Ecto neural progenitor cell (in vitro differentiated cells): ENCODE measurements around the gene KCNJ6.

ENCODE experiments used
- DNase-seq: peaks from one replicate; pipeline ENCODE4 v3.0.0-alpha.2; 2018; ENCODE audit warnings: low spot score

The KCNJ6 gene

DNA sequence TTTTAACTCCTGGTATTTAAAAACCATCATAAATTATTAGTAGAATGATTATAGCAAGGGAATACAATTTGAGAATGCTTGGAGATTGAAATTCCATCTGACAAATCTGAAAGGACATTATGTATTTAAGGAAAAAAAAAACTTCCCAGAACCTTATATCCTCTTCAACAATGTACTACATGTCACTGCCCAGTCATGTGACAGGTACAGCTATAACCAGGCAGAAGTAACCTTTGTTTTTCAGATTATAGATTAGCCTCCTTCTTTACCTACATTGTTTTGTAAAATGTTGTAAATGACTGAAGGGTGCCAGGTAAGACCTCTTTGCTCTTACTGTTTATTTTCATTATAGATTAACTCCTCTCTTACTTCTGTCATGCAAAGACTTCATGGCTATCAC is 96.9 kb downstream of the KCNJ6 start:
- no peak for DNase-seq

DNA sequence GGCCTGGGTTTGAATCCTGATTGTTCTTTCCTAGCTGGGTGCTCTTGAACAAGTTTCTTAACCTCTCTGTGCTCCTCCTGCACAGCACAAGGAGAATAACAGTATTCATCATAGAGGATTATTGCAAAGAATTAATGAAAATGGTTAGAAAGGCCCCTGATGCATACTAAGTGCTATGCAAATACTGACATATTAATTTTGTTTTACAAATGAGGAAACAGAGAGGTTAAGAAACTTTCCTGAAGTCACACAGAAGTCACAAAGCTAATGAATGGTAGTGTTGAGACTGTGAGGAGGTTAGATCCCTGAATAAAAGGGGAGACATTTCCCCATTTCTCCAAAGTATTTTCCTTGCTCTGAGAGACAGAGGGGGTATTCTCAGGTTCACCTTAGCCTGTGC is 99.0 kb downstream of the KCNJ6 start:
- no peak for DNase-seq

DNA sequence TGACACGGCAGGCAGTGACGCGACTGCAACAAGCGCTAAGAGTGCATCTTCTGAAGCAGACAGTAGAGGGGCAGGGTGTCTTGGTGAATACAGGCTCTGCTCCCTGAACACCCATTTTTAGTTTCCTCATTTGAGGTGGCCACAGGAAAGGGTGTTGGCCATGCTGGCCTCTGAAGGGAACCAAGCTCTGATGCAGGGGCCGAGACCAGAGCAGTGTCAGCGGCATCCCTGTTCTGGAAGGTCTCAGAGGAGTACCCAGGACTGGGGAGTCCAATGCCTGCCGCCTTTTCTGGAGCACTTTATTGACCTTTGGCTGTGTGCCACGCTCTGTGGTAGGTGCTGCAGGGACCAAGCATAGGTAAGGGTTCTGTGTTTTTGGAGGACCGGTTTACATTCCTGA is 100.4 kb downstream of the KCNJ6 start:
- no peak for DNase-seq

DNA sequence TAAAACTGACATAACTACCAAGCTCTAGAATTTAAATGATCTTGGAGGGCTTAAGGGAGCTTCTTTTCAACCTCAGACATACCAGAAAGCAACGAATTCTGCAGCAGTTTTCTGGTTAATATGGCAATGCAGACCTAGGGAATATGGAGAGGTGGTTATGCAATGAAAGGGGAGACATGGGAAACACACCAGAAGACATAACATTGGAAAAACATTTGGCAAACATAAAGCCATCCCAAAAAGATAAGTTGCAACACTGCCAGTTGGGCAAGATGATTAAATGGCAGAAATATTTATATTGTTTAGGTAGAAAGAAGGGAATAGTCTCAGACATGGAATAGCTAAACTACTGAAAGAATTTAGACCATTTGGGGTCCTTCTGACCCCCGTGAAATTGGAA is 104.5 kb downstream of the KCNJ6 start:
- DNase-seq = no peak

DNA sequence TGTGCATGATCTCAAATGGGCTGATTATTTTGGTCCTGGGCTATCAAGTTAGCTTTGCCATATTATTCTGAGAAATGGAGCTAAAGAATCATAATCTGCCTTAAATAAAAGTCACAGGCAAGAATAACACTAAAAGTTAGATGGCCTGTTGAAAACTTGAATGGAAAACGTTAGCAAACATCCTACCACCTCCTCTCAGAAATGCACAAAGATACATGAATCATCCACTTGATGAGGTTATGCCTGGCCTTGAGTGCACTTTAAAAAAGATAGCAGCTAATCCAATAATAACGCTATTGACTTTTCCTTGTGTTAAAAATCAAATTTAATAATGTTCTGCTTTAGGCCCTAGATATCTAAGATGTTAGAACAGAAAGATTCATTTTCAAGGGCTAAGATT is 108.0 kb downstream of the KCNJ6 start:
- DNase-seq = no peak

DNA sequence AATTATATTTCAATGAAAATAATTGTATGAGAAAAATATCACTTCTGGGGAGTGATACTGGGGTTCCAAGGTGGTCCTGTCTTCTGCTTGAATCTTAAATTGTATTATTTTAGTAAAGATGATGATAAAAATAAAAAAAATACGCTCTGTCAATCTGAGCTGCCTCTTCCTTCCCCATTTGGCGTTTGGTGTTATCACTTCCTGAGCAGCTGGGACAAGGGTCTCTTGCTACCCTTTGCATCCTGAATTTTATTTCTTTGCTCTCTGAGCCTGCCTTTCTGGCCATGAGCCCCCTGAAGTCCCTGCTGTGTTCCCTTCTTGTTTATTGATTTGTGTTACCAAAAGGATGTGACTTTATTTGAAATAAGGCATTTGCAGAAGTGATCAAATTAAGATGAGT is 111.0 kb downstream of the KCNJ6 start:
- DNase-seq = no peak

DNA sequence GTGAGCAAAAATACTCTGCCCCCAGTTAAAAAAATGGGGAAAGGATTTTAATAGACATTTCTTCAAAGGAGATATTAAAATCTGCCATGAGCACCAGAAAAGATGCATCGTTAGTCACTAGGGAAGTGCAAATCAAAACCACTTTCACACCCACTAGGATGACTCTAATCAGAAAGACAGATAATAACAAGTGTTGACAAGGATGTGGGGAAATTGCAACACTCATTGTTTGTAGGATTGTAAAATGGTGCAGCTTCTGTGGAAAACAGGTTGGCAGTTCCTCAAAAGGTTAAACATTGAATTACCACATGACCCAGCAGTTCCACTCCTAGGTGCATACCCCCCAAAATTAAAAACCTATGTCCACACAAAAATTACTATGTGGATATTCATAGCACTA is 112.3 kb downstream of the KCNJ6 start:
- no peak for DNase-seq

DNA sequence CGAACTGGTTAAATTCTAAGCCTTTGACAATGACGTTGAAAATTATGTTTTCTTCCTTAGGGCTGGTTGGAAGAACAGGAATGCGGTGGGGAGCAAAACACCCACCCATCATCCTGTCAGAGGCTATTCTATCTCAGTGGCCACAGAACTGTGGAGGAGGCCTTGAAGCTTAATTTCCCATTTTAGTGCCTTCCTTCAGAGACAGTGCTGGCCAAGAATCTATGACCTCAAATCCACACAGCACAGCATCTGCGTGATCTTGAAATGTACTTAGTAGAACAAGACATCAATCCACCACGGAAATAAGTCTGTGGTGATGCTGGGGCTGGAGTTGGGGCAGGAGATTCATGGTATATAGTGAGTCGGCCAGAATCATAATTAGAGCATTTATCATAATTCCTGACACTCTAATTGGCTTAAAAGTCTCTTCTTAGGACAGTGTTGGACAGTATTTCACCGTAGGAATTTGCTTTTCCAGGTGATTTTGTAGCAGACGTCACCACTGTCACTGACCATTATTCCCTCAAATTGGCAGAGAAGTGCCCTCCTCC is 113.1 kb downstream of the KCNJ6 start:
- no peak for DNase-seq

DNA sequence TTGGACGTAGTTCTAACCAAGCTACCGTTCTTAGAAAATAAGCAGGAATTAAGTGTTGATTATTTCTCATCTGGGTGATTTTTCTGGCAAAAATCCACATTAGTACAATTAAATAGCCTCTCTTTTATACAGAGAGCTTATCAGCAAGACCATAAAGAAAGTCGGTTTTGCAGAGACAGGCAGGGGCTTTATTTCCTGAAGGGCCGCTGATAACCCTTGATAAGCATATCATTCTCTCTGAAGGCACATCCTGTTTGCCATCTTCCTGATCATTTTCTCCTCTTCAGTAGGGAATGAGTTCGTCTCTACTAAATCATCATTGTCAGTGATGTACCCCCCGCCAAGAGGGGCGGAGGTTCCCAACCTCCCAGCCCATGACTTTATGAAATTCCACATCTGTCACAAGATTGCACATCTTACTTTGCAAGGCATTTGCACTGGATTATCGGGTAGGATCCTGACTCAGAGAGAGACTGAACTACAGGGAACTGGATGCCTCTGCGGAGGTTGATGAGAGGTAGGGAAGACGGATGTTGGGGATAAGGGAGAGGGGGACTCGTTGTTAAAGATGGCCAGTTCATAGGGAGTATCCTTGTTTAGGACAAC is 115.7 kb downstream of the KCNJ6 start:
- DNase-seq = no peak

DNA sequence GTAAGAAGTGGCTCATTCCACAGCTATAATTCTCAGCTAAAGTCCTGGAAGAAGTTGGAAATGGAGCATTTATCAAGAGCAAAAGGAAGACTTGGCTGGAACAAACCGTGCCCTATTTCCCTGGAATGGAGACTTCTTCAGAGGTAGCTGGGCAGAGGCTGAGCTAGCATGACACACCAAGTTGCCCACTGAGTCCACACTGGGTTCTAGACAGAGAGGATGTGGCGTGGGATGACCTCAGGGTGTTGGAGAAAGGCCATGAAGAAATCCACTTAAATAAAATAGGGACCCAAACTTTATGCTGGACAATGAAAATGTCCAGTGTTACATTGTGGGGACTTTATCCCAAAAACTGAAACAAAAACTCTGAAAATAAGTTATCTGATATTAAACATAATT is 116.2 kb downstream of the KCNJ6 start:
- DNase-seq = no peak

DNA sequence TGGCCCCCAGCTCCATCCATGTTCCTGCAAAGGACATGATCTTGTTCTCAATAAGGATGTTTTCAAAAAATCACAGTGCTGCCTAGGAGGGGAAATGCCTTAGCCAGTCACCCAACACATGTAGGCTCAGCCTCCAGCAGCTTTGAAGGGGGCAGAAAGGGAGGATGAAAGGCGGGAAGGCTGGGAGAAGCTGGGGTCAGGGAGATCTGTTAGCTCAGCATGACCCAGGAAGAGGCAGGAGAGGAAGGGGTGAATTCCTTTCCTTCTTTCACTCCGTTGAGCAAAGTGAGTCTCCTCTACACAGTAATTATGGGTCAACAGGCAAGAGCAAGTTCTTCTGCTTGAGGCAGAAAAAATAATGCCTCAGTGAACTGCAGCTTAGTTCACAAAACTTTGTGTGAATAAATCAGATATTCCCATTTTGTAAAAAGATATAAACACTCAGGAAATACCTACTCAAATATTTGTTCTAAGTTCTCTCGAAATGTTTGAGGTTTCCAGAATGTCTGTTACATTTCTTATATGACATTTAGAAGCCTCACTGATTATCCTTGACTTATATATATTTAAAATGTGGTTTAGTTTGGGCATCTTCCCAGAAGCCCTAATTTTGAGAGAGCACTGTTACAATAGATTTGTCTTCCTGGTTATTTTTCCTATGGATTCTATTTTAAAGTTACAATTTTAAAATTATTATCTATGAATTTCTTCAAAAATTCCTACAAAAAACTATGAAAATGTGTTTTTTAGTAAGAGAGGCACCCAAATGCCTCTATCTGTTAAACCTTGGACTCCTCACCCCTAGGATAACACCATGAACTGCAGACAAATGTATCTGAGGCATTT is 116.8 kb downstream of the KCNJ6 start:
- DNase-seq = no peak

DNA sequence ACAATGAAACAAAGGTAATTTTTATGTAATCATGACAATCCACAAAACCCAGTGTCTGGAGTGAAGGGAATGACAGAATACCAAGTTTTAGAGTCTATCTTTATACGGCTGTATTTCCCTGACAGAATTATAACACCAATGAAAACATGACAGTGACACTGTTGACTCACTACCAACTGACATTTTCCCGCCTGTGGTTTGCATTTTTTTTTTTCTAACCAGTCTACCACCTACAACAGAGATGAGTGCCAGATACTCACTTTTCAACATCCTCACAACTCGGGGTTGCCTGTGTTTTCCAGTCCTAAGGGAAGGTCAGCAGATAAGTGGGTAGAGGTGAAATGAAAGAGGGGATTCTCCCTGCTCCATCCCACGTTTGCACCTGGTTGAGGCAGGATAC is 118.9 kb downstream of the KCNJ6 start:
- DNase-seq = no peak

DNA sequence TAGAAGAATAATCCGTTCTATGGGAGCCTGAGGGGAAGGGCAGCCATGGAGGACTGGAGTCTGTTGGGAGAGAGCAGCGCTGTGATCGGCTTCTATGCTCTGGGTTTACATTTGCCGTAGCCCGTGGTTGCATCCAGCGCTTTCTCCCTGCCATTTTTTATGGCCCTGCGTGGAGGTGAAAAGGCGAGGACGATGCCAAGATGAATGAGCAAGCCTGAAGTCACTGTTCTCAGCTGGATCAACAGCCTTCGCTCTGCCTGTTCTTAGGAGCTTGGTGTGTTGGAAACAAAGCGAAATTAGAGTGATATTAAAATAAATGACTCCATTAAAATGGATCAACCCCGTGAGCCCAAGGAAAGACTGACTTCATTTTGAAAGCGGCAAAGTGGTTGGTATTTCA is 120.2 kb downstream of the KCNJ6 start:
- no peak for DNase-seq

DNA sequence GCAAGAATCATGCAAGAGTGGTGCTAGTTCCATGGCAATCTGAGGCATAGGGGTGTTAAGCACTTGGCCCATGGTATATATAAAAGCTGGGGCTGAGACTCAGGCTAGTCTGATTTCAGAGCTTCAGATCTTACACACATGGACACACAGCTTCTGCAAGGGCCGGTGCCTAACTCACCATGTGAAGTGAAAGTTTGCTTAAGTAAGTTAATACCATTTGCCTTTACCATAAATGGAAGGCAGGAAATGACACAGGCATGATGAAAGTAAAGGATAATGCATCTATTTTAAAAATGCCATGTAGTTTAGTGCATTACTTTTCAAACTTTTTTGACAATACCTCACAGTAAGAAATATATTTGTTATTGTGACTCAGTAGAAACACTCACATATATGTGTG is 122.6 kb downstream of the KCNJ6 start:
- no peak for DNase-seq

DNA sequence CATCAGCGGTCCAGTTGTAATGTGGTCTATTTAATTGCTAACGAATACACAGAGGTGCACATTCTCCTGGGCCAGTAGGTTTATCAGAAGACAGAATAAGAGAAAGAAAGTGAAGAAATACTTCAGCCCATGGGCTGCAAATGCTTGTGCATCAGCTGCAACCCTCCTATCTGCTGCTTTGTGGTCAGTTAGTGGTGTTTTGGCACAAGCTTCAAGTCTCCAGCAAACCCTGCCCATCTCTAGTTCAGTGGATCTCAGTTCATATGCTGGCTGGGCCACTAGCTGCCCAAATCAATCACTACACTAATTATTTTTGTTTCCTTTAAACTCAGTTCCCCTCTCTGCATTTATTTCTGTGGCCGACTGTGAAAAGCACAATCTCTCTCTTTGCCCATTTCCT is 124.2 kb downstream of the KCNJ6 start:
- DNase-seq = no peak

DNA sequence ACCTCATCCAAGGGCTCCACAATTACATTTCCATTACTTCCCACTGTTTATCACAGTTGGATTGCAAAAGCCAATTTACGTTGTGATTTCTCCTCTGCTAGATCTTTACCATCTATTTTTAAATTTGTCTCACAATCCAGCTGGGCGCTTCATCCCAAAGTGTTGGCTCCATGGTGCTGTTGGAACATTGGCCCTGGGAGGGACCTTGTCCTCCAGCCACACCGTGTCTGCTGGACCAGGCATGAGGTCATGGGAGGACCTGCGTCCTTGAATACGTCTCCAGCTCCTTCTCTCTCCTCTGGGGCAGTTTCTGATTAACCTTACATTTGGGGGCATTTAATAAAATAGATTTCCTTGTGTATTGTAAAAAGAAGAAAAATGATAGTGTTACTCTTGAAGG is 125.4 kb downstream of the KCNJ6 start:
- no peak for DNase-seq

DNA sequence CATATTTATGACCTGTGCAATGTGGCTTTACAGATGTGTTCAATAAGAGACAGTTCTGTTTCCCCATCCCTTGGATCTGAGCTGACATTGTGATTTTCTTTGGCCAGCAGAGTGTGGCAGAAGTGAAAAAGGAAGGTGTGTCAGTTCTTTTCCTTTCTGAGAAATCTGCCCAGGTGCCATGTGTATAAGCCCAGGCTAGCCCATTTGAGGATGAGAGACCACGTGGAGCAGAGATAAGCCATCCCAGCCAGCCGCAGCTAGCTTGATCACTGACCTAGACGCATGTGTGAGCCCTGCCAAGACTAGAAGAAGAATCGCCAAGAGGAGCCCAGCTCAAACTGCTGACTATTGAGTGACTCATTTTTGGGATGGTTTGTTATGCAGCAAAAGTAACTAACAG is 127.8 kb downstream of the KCNJ6 start:
- no peak for DNase-seq

DNA sequence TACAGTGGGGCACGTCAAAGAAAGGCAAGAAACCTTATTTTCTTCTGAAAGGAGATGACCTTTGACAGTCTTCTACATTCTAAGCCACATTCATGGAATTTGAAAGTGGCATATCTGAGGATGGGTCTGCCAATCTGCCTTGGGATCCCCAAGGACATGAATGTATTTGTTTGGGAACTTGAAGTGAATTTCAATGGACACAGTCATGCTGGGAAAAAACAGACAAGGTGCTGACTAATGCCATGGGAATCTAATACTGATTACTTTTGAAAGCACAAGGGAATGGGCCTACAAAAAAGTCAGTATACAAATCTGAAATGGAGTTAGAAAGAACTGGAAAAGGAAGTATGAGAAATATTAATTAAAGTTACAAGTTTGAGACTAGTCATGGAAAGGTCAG is 128.8 kb downstream of the KCNJ6 start:
- no peak for DNase-seq

DNA sequence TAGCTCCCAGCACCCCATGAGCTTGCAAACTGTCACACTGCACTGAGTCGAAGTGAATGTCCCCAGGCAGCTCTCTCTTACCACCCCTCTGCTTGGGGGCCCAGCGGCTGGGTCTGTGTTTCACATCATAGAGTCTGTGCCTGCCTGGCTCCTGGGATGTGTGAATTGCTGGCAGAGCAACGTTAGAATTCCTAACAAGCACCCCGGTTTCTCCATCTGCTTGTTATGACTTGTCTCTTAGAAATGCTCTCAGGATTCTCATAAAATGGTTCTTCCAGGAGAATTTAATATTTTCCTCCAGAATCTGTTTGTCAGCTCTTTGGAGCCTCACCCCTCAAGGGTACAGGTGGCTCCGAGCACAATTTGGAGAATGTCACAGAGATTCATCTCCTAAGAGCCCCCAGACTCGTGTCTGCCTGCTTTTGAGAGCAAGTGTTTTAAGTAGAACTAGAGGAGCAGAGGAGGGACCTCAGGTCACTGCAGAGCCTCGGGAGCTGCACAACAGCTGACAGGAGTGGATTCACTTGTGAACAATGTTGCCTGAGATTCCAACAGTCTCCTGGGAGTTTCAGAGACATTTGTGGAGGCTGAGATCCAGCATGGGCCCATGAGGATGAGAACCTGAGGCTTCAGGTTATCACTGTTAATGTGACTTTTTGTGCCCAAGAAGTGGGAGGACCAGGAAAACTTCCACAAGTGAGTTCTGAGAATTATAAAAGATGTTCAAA is 131.5 kb downstream of the KCNJ6 start:
- no peak for DNase-seq

DNA sequence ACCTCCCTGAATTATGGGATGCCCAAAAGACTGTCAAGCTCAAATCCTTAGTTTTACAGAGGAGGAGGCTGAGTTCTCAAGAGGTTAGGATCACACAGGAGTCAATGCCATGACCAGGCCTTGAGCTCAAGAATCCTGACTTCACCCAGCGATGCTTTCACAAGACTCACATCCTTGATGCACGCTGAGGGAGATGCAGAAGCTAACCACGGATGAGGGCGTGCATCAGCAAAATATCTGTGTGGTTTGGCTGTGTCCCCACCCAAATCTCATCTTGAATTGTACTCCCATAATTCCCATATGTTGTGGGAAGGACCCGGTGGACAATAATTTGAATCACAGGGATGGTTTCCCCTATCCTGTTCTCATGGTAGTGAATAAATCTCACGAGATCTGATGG is 133.2 kb downstream of the KCNJ6 start:
- no peak for DNase-seq

DNA sequence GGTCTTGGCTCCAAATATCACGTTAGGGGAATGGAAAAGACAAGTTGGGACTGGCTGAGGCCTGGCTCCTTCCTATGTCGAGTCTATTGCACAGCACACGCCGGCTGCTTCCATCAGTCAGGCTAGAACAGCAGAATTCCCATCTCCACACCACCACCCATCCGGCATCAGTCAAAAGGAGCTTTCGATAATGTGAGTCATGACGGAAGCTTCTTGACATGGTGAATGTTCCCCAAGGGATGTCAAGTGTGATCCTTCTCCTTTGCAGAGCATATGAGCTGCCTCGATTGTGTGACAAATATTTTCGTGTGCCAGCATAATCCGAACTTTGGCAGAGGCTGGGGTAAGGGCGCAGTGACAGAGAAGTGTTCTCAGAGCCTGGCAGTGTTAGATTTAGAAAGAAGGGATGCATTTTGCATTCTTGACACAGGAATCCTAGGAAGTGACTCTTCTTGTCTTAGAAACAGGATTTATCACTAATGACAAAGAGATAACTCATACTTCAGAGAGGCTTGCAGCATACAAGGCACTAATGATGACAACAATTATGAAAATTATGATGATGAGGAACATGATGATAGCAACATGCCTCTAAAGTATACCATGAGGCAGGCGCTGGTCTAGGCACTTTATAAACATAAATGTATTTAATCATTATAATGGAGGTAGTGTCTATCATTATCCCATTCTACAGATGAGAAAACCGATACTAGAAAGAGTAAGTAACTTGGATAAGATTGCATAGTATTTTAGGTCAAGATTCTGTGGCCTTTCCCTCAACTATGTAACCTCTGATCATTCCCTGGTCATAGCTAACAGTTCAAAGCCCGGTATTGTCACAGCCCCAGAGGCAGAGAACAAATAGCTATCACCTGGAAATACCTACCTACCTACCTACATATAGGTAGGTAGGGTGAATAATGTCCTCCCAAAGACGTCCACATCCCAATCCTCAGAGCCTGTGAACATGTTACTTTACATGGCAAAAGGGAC is 135.0 kb downstream of the KCNJ6 start:
- no peak for DNase-seq

DNA sequence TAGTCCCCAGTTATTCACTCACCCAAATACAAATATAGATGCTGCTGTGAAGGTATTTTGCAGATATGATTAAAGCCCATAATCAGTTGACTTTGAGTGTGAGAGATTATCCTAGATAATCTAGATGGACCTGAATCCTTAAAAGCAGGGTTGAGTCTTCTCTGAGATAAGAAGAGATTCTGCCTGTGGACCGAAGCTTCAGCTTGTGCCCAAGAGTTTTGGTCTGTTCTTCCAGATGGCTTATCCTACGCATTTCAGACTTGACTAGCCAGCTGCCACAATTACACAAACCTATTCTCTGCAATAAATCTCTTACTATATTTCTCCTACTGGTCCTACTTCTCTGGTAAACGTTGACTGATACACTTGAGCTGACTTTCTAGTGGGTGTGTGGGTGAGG is 145.1 kb downstream of the KCNJ6 start:
- no peak for DNase-seq
